K562 (cell line): ENCODE measurements around the gene HECW1. TPM values are rescaled to one million over a fixed set of nuclear protein-coding genes. Genes with fewer than 3 reads are reported as not detected.

ENCODE experiments used
- ATAC-seq: fragments of 200-7000 bp; cut with Tn5 transposase; 3 replicates; pipeline ENCODE4 v1.9.1; 2020; ENCODE audit warnings: moderate library complexity
- BruUV-seq: library from RNA; stranded (reverse); fragments of 400-500 nt; replicated peaks from 2 replicates; lab custom pipeline; 2021; lab: Mats Ljungman, UMichigan
- CTCF ChIA-PET: fragments of 300-600 bp; formaldehyde crosslinking; extraction: SDS; loops from one replicate; lab custom pipeline; 2021; ENCODE audit warnings: low intra/inter-chr PET ratio; lab: Yijun Ruan, JAX
- POLR2A ChIA-PET: fragments of 300-600, 350-650 bp; sonication (Branson Sonifier 250); formaldehyde crosslinking; extraction: SDS; loops from one replicate; lab custom pipeline; 2021; ENCODE audit warnings: antibody characterized with exemption, inconsistent platforms; lab: Yijun Ruan, JAX
- DNase-seq, 4 experiments: peaks; one replicate each; pipeline versions ENCODE4 v3.0.0 to v3.0.0-alpha.2; 2011 to 2018; ENCODE audit warnings: low spot score in 3 of 4, mixed read lengths in 3 of 4; ENCODE audit errors: extremely low read depth in 1 of 4
- FAIRE-seq: peaks from 2 replicates; lab custom pipeline; 2011; peaks lifted over from hg19 to GRCh38; lab: Jason Lieb, UNC
- H2AFZ ChIP-seq: 2 replicates; pipeline ENCODE4 v1.6.0; 2011; ENCODE audit warnings: low read depth, low read length, control low read depth, inconsistent platforms
- H3K27ac ChIP-seq: fragments of 200-600 bp; 3 replicates; pipeline ENCODE4 v1.8.0; 2011; ENCODE audit warnings: low read depth, mild to moderate bottlenecking, control low read depth, inconsistent platforms, low read length, moderate library complexity, mixed read lengths; ENCODE audit errors: extremely low read depth
- H3K27me3 ChIP-seq, 2 experiments: fragments of 300-600 bp in 1 of 2; 2 replicates in 1 of 2; 3 replicates in 1 of 2; pipeline versions ENCODE4 v1.6.0 to v1.8.0; 2011; ENCODE audit warnings: inconsistent platforms in 2 of 2, low read length in 2 of 2, mild to moderate bottlenecking in 1 of 2, mixed read lengths in 1 of 2, moderate library complexity in 1 of 2; ENCODE audit not compliant: control insufficient read depth in 2 of 2, insufficient read depth in 2 of 2
- H3K36me3 ChIP-seq: fragments of 300-600 bp; 3 replicates; pipeline ENCODE4 v1.8.0; 2011; ENCODE audit warnings: mild to moderate bottlenecking, low read length, inconsistent platforms; ENCODE audit not compliant: control insufficient read depth, insufficient read depth
- H3K4me1 ChIP-seq, 2 experiments: fragments of 200-600 bp in 1 of 2; replicated peaks in 1 of 2; 2 replicates in 1 of 2; 3 replicates in 1 of 2; pipeline versions ENCODE4 v1.5.1 to v1.8.0; 2011; ENCODE audit warnings: inconsistent platforms in 2 of 2, low read length in 2 of 2, mild to moderate bottlenecking in 1 of 2, mixed read lengths in 1 of 2, moderate library complexity in 1 of 2; ENCODE audit not compliant: control insufficient read depth in 2 of 2, insufficient read depth in 2 of 2
- H3K4me2 ChIP-seq: 2 replicates; pipeline ENCODE4 v1.6.1; 2011; ENCODE audit warnings: low read length, control low read depth, inconsistent platforms, mixed read lengths; ENCODE audit not compliant: insufficient read depth
- H3K4me3 ChIP-seq: fragments of 200-600 bp; sonication (generic), shearing (Covaris generic); 2 replicates; pipeline ENCODE4 v1.5.1; 2016; ENCODE audit warnings: control low read depth, inconsistent platforms
- H3K79me2 ChIP-seq: fragments of 200-600 bp; 3 replicates; pipeline ENCODE4 v1.8.0; 2011; ENCODE audit warnings: low read length, inconsistent platforms; ENCODE audit not compliant: control insufficient read depth, insufficient read depth
- H3K9ac ChIP-seq, 2 experiments: 2 replicates each; pipeline versions ENCODE4 v1.6.0 to v1.6.1; 2011; ENCODE audit warnings: low read depth in 2 of 2, low read length in 2 of 2, control low read depth in 1 of 2, inconsistent platforms in 1 of 2, mild to moderate bottlenecking in 1 of 2, mixed read lengths in 1 of 2; ENCODE audit not compliant: insufficient read depth in 1 of 2
- H3K9me1 ChIP-seq: one replicate; pipeline ENCODE4 v1.6.0; 2011; ENCODE audit warnings: inconsistent platforms, mild to moderate bottlenecking, low read length, moderate library complexity; ENCODE audit not compliant: control insufficient read depth, insufficient read depth
- H3K9me3 ChIP-seq: replicated peaks from 2 replicates; pipeline ENCODE4 v1.5.1; 2011; ENCODE audit warnings: low read depth, low read length, inconsistent platforms; ENCODE audit not compliant: control insufficient read depth, insufficient read depth
- H4K20me1 ChIP-seq: replicated peaks from 2 replicates; pipeline ENCODE4 v1.6.1; 2011; ENCODE audit warnings: low read length, inconsistent platforms, mixed read lengths; ENCODE audit not compliant: control insufficient read depth, insufficient read depth
- AFF4 ChIP-seq: sonication (generic); formaldehyde crosslinking; IDR thresholded peaks from 2 replicates; pipeline ENCODE4 v1.8.0; 2023; ENCODE audit warnings: mild to moderate bottlenecking, missing genetic modification reagents
- CBFA2T3 ChIP-seq: fragments of 450-650 bp; IDR thresholded peaks from 2 replicates; pipeline ENCODE4 v1.6.1; 2017
- CBX2 ChIP-seq: fragments of 200-600 bp; sonication (generic); IDR thresholded peaks from one replicate; pipeline ENCODE4 v1.6.1; 2012; ENCODE audit warnings: mild to moderate bottlenecking, low read length, inconsistent platforms; ENCODE audit not compliant: insufficient read depth, poor library complexity, severe bottlenecking
- HOXB6 ChIP-seq: fragments of 250-450 bp; sonication (Bioruptor Pico); IDR thresholded peaks from 2 replicates; pipeline ENCODE4 v1.5.1; 2022; ENCODE audit warnings: mild to moderate bottlenecking, borderline replicate concordance
- MAZ ChIP-seq, 2 experiments: fragments of 450-650 bp in 1 of 2; sonication (generic) in 1 of 2; formaldehyde crosslinking; IDR thresholded peaks in 1 of 2; conservative IDR thresholded peaks in 1 of 2; 2 replicates each; pipeline versions ENCODE4 v1.4.0 to v1.5.0; 2020; ENCODE audit warnings: mild to moderate bottlenecking in 1 of 2, missing genetic modification reagents in 1 of 2
- NR1H2 ChIP-seq: sonication (generic); formaldehyde crosslinking; IDR thresholded peaks from 2 replicates; pipeline ENCODE4 v1.4.0; 2020; ENCODE audit warnings: mild to moderate bottlenecking, missing genetic modification reagents
- RCOR1 ChIP-seq, 2 experiments: IDR thresholded peaks; 2 replicates each; pipeline ENCODE4 v1.6.1; 2012; ENCODE audit warnings: low read depth in 2 of 2, low read length in 2 of 2, borderline replicate concordance in 1 of 2, improper control_type of control experiment in 1 of 2
- TFAM ChIP-seq: fragments of 250-450 bp; sonication (Bioruptor Pico); conservative IDR thresholded peaks from 2 replicates; pipeline ENCODE4 v1.5.0; 2021; ENCODE audit warnings: mild to moderate bottlenecking, moderate library complexity
- TRIM24 ChIP-seq, 2 experiments: fragments of 450-650 bp; IDR thresholded peaks; 2 replicates each; pipeline ENCODE4 v1.6.1; 2016
- ZMIZ1 ChIP-seq, 2 experiments: fragments of 150-350 bp in 1 of 2; IDR thresholded peaks; 2 replicates each; pipeline ENCODE4 v1.6.1; 2012 to 2016; ENCODE audit warnings: low read depth in 2 of 2, low read length in 2 of 2, mild to moderate bottlenecking in 1 of 2, moderate library complexity in 1 of 2
- ZNF12 ChIP-seq: sonication (generic); formaldehyde crosslinking; IDR thresholded peaks from 2 replicates; pipeline ENCODE4 v1.4.0; 2020; ENCODE audit warnings: mild to moderate bottlenecking, missing genetic modification reagents
- ZNF586 ChIP-seq: fragments of 450-650 bp; formaldehyde crosslinking; conservative IDR thresholded peaks from 2 replicates; pipeline ENCODE4 v1.4.0; 2020; ENCODE audit warnings: mild to moderate bottlenecking, moderate library complexity
- ZNF695 ChIP-seq: fragments of 450-650 bp; formaldehyde crosslinking; IDR thresholded peaks from 2 replicates; pipeline ENCODE4 v1.4.0; 2020; ENCODE audit warnings: mild to moderate bottlenecking, moderate library complexity
- ZNF75A ChIP-seq: fragments of 450-650 bp; formaldehyde crosslinking; IDR thresholded peaks from 2 replicates; pipeline ENCODE4 v1.4.0; 2020; ENCODE audit warnings: mild to moderate bottlenecking
- WGBS: fragments of 100-300 bp; shearing (Covaris generic); methylation state at CpG from one replicate; pipeline ENCODE4 v1.1.6; 2016; ENCODE audit warnings: low coverage, mixed read lengths; ENCODE audit not compliant: insufficient coverage; ENCODE audit errors: missing lambda C conversion rate; 5-methylcytosine and 5-hydroxymethylcytosine counted together
- in situ Hi-C: fragments of 300-500 bp; cut with MboI; formaldehyde crosslinking; loops from 4 replicates; pipeline ENCODE4 v1.15.0; 2018; ENCODE audit warnings: inconsistent platforms, mixed read lengths
- intact Hi-C: fragments of 100-400 bp; cut with micrococcal nuclease; formaldehyde crosslinking; loops from 2 replicates; pipeline ENCODE4 v1.14.2; 2022
- polyA plus RNA-seq, 8 experiments: library from polyadenylated mRNA; depleted of rRNA in 4 of 8; stranded (reverse) in 5 of 8; unstranded in 3 of 8; fragments of >200 nt; fragmentation: Nextera tagmentation in 2 of 8; fragmentation: Illumina TruSeq in 1 of 8; extraction: Ambion mirVana in 2 of 8; extraction: Trizol in 1 of 8; gene quantifications; 2 replicates each; pipeline versions ENCODE4 v1.2.1 to v1.2.3, GENCODE V29; 2011 to 2014; ENCODE audit warnings: inconsistent platforms in 1 of 8, missing spikeins in 1 of 8
- total RNA-seq, 7 experiments: library from RNA; depleted of rRNA in 6 of 7; stranded (reverse); fragments of >200 nt in 6 of 7; fragmentation: Illumina TruSeq in 2 of 7; extraction: Trizol in 2 of 7; gene quantifications; 2 replicates each; pipeline versions ENCODE4 v1.2.1 to v1.2.3, GENCODE V29; 2011 to 2021; ENCODE audit warnings: low replicate concordance in 1 of 7

The HECW1 gene
- total and polyA plus RNA-seq, 9 of the 15 experiments (the other 6 are each of a cell fraction or from before 2014, with no cell fraction given) = 0.07 to 0.31 (median 0.13) TPM; not detected in 4

- FAIRE-seq (no peak), ATAC-seq (no peak), DNase-seq (no peak)
- WGBS = 1% methylated on average over 13 of the region's 13 CpGs
- no peak overlapping the region for H3K4me3 ChIP-seq
- CTCF ChIA-PET = no interaction called here
- no peak overlapping the region for H3K4me2 ChIP-seq
- H3K79me2 ChIP-seq = no peaks in the 10 kb centered on the region
- peaks cover 5 to 44% of the 10 kb centered on the region in 2 experiments; a peak in 4 of 5 replicates for H3K27me3 ChIP-seq
- in situ Hi-C loops (no loop called here), intact Hi-C loops (no loop called here)
- H3K9me1 ChIP-seq = no peaks in the 10 kb centered on the region
- no peak overlapping the region for H2AFZ ChIP-seq
- POLR2A ChIA-PET = interaction anchor here (0.6 to 0.7 kb wide), 2 partner anchors 23 to 108 kb away, joined by 3 to 6 read pairs; no protein-coding TSS in a partner anchor
- no peak overlapping the region for H3K9ac ChIP-seq
- H3K27ac ChIP-seq = no peak overlapping the region
- H4K20me1 ChIP-seq = no peaks in the 10 kb centered on the region; the same call in 1 of the 2 replicates
- H3K9me3 ChIP-seq = no peaks in the 10 kb centered on the region
- no peaks in the 10 kb centered on the region for H3K36me3 ChIP-seq
- BruUV-seq = no TSS peak
- no peaks in the 10 kb centered on the region for H3K4me1 ChIP-seq
- TF ChIP-seq TRIM24 (IDR thresholded peaks at IDR 0.05) (no peak), CBX2 (no peak), ZMIZ1 (IDR thresholded peaks at IDR 0.05; ENCODE audit: low read depth in 2 of 2, low read length in 2 of 2) (no peak), ZNF586 (CRISPR knock-in tag) (no peak), AFF4 (no peak), RCOR1 (IDR thresholded peaks at IDR 0.05; ENCODE audit: borderline replicate concordance in 1 of 2, low read depth in 2 of 2, low read length in 2 of 2) (no peak), CBFA2T3 (no peak), ZNF695 (CRISPR knock-in tag) (no peak), ZNF75A (CRISPR knock-in tag) (no peak), MAZ (CRISPR knock-in tag; conservative IDR thresholded peaks at IDR 0.05 in 1 of 2, IDR thresholded peaks at IDR 0.05 in 1 of 2) (no peak), NR1H2 (no peak), ZNF12 (CRISPR knock-in tag) (no peak), TFAM (CRISPR knock-in tag) (no peak), HOXB6 (CRISPR knock-in tag) (no peak)
Observed at GRCh38 chr7:43242628-43243255, 130.3 kb downstream of the HECW1 start.
